GM21367 (cell line): ENCODE results near the gene PIGQ.

Experiments
- ATAC-seq: cut with Tn5 transposase; IDR thresholded peaks from one replicate; pipeline ENCODE4 v1.9.1; 2021; ENCODE audit not compliant: unreplicated experiment

PIGQ gene

DNA sequence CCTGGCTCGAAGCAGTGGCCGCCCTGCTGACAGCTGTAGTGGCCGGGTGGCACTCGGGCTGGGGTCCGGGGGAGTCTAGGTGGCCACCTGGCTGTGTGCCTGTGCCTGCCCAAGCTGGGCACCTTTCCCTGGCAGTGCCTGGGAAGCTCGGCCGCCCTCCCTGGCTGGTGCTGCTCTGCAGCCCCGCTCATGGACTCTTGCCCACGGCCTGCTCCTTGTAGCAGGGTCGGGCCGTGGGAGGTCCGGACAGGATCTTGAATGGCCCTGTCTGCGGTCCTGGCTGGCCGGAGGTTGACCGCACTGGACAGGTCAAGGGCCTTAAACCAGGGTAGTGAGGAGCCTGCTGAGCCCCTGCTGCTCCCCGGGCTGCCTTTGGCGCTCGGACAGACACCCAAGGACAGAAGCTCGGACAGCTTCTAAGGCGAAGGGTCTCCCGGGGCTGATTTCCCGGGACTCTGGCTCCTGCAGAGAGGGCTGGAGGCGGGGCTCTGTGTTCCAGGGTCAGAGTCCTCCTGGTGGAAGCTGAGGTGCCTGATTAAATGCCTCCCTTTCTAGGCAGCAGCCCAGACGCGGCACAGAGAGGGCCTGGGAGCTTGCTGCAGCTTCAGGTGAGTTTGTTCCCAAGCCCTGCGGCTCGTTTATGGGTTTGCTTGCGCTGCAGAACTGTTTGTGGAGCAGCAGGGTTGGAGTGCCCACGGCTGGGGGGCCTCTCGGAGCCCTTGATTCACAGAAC is 36.2 kb upstream of the PIGQ start:
- ATAC-seq: no peak

DNA sequence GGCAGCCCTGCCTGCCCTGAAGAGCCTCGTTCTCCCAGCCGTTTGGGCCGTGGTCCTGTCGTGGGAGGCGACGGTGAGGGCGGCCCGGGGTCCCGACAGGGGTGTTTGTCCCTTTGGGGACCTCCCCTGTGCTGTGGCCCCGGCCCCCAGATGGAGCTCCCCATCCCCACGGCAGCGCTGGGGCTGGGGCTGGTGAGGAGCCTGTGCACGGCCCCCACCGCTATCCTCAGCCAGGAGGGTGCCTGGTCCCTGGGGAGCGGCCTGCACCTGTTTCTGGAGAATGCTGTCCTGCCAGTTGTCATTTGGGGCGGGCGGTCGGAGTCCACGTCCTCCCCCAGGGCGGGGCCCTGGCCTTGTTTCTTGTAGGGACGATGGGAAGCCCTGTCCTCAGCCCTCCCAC is 35.6 kb upstream of the PIGQ start:
- ATAC-seq: no peak

DNA sequence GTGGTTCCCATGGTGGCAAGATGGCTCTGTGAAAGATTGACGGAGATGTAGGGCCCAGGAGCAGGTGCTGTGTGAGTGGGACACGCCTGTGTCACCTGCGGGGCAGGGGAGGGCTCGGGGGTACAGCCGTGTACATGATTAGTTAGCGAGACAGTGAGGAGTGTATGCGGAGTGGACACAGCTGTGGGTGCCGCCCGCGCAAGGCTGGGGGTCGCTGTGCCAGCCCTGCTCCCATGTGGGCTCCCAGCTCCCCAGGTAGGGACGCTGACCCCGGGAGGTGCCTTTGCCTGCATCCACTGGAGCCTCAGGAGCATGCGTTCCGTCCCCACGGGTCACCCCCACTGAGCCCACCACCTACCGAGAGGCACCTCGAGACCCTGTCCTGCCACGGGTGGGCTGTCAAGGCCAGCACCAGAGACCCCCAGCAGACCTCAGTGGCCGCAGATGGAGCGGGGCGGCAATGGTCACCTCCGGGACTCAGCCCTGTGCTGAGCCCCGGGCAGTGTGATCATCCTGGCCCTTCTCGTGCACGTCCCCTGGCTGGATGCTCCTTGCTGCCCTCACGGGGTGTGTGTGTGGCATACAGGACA is 34.8 kb upstream of the PIGQ start:
- ATAC-seq: no peak

DNA sequence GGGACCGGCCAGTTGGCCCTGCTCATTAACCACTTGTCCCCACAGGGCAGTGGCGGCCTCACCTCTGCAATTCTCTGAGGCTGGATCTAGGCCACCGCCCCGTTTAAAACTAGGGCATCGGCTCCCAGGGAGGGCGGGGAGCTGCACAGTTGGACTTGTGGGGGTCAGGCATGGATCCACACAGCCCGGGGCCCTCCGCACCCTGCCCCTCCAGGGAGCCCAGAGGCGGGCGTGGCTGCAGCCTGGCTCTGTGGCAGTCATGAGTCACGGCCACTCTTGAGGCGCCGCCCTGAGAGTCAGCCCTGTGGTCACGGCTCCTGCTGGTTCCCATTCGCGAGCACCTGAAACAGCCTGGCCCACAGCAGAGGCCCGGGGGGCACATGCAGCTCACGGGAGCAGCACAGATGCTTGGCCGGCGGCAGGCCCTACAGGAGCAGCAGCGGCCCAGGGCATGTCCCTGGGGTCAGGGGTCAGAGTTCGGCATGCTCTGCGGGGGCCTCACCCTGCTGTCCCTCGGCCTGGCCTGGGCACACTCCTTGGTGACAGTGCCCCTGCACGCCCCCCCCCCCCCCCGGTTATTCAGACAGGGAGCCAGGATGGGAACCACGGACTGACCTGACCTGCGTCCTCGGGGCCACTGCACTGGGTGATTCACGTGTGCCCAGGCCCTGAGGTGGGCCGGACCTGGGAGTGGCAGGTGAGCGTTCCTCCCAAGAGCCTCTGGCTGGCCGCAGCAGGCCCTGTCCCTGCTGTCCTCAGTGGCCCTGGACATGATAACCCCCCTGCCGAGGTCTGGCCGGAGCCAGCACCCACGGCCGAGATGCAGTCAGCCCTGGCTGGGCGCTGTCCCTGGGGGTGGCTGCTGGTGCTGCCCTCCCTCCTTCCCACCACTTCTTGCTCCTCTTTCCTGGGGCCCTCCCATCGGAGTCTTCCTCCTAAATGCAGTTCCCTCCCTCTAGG is 34.0 kb upstream of the PIGQ start:
- ATAC-seq: no peak

DNA sequence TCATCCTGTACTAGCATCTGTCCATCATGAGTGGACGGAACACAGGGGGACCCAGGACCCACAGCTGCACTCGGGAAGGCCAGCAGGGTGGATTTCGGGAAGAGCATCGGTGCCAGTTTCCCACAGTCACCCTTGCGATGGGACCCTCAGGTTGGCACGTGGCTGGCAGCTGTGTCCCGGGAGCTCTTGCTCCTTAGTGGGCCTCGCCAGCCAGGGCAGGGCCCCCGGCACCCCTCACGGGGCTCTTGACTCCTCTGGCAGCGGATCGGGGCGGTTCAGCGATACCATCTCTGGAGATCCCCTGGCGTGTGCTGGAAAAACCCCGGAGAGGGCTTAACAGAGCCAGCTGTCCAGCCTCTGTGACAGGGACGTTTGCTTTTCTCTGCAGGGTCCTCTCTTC is 33.0 kb upstream of the PIGQ start:
- no peak for ATAC-seq

DNA sequence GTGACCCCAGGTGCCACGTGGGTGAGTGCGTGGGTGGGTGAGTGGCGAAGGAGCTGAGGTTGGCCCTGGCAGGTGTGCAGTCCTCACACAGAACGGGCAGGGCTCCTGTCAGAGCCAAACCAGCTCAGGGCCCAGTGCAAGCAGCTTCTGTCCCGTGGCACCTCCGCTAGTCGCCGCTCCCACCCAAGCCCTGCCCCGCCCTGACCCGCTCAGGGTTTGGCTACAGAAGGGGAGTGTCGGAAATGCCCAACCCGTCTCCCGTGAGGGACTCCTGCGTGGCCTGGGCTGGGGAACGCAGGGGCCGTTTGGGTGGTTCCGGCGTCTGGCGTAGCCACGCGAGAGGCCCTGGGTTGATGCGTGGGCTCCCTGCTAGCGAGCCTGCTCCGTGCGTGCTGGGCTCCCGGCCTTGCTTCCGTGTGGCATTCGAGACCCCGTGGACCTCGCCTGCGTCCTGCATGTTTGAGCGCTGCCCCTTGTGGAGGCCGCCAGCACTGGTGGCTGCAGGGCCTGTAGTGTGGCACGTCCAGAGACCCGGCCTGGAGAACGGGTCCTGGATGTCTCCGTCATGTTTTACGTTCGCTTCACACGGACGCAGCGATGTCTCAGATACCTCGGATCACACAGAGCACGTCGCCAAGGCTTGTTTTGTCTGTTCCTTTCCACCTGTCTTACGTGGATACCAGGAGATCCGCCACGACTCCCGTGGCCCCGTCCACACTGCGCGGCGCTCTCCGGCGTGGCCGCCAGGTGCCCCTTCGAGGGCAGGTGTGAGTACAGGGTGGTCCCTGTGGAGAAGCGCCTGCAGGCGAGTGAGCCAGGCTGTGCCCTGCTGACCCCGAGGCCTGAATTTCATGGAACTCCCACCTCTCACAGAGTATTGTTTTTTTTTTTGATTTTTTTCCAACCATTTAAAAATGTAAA is 32.1 kb upstream of the PIGQ start:
- ATAC-seq: no peak

DNA sequence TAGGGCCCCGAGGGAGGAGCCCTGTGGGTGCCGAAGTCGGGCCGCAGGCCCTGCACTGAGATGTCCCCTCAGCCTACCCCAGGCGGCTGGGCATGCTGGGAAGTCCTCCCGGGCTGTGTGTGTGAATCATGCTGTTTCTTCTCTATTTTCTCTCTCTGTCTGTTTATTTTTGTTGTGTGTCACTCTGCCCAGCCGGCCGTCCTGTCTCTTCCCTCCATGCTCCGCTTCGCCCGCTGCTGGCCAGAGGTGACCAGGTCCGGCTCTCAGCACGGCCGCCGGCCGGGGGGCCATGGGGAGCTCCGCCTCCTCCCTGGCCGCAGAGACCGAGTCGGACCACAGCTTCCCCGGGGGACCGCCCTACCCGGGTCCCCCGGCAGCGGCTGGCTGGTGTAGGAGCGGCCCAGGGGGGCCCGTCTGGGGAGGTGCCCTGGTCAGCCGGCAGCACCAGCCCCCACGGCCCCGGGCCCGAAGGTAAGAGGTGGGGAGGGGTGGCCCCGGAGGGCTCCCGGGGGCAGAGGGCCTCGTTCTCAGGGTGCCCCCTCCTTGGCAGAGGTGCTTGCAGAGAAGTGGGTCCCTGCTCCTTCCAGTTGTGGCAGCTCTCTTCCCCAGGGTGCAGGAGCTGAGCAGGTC is 29.8 kb upstream of the PIGQ start:
- no peak for ATAC-seq

DNA sequence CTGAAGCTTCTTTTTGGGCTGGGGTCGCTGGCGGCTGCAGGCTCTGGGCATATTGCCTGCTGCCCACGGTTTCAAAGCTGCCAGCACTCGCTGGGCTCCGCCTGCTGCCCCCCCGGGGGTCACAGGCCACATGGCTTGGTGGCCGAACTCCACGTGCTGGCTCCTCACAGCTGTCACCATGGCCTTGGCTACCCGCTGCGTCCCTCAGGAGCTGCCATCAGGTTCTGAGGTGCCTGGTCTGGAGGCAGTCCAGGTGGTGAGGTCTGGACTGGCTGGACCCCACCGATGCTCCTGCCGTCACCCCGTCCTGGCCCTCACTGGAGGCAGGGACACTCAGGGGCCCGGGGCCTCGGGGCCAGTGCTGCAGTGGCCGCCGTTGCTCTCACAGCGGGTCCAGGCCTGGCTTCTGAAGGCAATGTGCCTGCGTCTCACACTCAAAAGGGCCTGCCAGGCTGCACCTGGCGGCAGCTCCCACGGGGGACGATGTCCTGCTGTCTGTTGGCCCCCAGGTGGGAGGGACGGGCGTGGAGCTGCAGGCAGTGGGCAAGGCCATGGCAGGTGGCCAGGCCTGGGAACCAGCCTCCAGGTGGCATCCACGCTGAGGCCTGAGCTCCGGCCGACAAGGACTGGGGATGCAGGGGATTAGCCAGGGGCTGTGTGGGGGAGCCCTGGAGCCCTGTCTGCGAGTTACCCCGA is 29.0 kb upstream of the PIGQ start:
- no peak for ATAC-seq

DNA sequence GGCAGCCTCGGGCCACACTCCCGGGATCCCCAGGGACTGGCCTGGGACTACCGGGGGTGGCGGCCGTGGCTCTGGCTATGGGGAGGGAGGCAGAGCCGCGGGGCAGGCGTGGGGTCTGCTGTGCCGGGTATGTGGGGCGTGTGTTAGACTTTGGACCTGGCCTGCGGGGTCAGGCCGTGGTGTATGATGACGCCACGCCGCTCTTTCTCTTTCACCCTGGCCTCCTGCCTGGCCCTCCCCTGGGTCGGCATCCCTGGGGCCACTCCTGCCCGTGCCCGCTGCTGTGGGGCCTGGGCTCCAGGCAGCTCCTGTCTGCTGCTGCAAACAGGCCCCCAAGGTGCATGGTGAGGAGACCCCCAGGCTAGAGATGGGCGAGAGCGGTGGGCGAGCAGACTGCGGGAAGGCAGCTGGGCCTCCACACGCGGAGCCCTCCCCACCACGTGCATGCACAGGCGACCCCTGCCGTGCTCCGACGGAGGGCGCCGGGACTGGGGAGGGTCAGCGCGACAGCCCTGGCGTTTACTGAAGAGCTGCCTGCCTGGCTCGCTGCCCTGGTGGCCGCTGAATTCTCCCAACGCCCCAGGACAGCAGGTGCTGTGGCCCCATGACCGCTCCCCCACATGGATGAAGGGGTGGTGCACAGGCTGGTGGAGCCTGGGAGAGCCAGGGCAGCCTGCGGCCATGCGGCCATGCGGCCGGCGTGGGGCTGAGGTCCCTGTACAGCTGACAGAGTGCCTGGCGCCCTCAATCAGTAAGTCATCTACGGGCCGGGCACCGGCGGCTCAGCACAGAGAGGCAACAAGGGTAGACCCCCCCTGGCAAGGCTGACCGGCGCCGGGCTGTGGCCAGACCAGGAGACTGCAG is 26.2 kb upstream of the PIGQ start:
- ATAC-seq: no peak

DNA sequence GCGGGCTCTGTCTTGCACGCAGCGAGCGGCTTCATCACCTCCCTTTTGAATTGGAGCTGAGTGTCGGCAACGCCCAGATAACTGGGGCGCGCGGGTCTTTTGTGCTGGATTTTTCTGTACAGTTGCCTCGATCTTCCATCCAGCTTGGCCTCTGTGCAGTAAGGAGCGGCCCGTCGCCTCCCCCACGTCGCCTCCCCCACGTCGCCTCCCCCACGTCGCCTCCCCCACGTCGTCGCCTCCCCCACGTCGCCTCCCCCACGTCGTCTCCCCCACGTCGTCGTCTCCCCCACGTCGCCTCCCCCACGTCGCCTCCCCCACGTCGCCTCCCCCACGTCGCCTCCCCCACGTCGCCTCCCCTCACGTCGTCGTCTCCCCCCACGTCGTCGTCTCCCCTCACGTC is 25.3 kb upstream of the PIGQ start:
- no peak for ATAC-seq

DNA sequence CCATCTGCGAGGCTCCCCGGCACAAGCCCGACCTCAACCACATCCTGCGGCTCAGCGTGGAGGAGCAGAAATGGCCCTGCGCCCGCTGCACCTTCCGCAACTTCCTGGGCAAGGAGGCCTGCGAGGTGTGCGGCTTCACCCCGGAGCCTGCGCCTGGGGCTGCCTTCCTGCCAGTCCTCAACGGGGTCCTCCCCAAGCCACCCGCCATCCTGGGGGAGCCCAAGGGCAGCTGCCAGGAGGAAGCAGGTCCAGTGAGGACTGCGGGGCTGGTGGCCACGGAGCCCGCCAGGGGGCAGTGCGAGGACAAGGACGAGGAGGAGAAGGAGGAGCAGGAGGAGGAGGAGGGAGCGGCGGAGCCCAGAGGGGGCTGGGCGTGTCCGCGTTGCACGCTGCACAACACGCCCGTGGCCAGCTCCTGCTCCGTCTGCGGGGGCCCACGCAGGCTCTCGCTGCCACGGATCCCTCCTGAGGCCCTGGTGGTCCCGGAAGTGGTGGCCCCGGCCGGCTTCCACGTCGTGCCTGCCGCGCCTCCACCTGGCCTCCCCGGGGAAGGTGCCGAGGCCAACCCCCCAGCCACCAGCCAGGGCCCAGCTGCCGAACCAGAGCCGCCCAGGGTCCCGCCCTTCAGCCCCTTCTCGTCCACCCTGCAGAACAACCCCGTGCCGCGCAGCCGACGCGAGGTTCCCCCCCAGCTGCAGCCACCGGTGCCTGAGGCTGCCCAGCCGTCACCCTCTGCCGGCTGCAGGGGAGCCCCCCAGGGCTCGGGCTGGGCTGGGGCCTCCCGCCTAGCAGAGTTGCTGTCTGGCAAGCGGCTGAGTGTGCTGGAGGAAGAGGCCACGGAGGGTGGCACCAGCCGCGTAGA is 22.6 kb upstream of the PIGQ start:
- no peak for ATAC-seq

DNA sequence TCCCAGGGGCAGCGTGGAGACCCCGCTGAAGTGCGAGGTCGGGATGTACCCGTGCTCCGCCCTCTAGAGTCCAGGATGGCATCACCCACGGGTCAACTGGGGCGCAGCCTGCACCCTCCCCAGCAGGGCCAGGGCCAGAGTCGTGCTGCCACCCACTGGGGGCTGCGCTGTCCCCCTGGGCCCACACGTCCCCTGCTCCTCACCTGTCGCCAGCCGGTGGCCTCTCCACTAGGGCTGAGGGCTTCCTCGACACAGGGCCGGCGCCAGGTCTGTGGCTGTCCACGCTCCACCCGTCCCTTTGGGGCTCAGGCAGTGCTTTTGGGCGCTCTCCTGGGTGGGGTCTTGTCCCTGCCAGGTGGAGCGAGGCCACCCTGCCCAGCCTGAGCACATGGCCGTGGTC is 21.2 kb upstream of the PIGQ start:
- no peak for ATAC-seq

DNA sequence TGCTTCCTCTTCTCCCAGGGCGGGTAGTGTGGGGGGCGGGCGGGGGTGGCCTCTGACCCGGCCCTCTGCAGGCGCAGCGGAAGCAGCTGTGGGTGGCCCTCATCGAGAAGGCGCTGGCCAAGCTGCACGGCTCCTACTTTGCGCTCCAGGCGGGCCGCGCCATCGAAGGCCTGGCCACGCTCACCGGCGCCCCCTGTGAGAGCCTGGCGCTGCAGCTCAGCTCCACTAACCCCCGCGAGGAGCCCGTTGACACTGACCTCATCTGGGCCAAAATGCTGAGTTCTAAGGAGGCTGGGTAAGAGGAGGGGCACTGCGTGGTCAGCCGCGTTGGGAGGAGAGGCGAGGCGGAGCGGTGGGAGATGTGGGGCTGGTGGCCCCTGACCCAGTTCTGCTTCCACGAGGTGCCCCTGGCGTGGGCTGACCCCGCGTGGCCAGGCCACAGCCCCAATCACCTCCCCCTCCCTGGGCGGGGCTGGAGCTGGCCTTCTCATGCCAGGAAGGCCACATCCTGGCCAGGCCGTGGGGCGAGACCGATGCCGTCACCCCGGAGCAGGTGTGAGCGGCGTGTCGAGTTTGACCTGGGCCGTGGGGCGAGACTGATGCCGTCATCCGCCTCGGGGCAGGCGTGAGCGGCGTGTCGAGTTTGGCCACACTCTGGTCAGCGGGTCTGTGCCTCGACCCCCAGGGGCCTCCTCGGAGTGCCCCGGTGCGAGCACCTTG is 20.1 kb upstream of the PIGQ start:
- no peak for ATAC-seq

DNA sequence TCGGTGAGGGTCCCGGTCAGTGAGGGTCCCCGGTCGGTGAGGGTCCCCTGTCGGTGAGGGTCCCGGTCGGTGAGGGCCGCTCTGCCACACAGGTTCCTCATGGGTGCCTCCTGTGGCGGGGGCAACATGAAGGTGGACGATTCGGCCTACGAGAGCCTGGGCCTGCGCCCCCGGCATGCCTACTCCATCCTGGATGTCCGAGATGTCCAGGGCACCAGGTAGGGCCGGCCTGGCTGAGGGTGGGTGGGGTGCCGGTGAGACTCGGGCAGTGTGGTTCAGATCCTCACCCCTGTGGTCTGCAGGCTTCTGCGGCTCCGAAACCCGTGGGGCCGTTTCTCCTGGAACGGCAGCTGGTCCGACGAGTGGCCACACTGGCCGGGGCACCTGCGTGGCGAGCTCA is 18.6 kb upstream of the PIGQ start:
- ATAC-seq: no peak

DNA sequence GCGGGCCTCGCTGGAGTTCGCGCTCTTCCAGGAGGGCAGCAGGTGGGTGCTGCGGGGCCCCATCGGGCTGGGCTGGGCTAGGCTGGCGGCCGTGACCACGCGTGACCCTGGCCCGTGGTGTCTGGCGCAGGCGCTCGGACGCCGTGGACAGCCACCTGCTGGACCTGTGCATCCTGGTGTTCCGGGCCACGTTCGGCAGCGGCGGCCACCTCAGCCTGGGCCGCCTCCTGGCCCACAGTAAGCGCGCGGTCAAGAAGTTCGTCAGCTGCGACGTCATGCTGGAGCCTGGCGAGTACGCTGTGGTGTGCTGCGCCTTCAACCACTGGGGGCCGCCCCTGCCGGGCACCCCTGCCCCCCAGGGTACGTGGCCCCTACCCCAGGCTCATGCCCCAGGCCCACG is 17.6 kb upstream of the PIGQ start:
- ATAC-seq: no peak

DNA sequence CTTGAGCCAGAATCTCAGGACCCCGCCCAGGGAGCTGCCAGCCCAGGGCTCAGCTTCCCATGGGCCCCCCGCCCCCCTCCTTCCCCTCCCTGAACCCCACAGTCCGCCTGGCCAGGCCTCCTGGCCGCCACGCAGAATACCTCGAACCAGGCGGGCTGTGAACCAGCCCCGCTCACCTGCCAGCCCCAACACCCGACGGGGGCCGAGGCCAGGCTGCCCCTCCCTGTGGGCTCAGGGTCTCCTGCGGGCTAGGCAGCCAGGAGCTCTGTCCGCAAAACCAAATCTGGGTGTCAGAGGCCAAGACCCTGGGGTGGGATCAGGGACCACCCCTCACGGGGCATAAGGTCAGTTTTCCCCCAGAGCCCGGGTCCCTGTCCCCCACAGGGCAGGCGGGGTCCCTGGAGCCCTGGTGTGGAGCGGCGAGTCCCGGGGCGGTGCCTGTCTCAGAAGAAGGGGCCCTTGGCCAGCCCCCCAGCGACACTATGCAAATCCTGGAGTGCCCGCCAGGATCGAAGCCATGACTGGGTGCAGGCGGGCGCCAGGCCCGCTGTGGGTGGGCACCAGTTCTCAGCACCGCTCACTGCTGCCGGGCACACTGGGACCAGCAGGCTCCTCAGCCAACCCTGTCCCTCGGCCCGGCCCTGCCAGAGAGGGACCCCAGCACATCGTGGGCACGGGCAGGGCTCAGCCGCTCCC is 16.0 kb upstream of the PIGQ start:
- no peak for ATAC-seq

DNA sequence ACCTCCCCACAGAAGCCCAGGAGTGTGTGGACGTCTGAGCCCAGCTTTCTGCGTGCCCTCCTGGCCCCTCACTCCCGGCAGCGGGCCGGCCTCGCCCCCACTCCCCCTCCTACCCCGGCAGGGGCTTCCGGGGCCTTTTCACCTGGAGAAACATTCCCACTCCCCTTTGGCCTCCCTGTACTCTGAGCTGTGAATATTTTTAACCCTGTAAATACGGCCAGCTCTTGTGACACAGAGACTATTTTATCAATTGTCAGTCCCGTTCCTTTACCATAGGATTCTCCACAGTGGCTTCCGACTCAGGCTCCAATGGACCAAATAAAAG is 15.5 kb upstream of the PIGQ start:
- ATAC-seq: no peak
